Measurements from ENCODE around the gene ST6GAL1.

GRCh38 chr3:187104342-187104741, 174.0 kb downstream of the ST6GAL1 start:
- TF ChIP-seq GATA3 (IDR thresholded peaks at IDR 0.05; ENCODE audit: low read depth, low read length) (no peak), GATA2 (IDR thresholded peaks at IDR 0.05; ENCODE audit: low read depth, low read length) (no peak)
